Stimulated activated CD8-positive, alpha-beta memory T cell treated with anti-CD3 and anti-CD28 coated beads, Interleukin-15, amount 100 ng/mL, for 24 hours (primary cell): ENCODE measurements around the gene PSMG1.
"Not testable (repeated sequence)": the region's sequence is repeated elsewhere in the genome, so short reads cannot be mapped to it uniquely, and the experiment has no call there.

Source experiments
- DNase-seq: peaks from one replicate; pipeline ENCODE4 v3.0.0-alpha.2; 2020; ENCODE audit warnings: low read depth

Gene PSMG1

GRCh38 chr21:39156024-39156423 lies 27.2 kb downstream of the PSMG1 start:
- no peak for DNase-seq

GRCh38 chr21:39155578-39155977 lies 27.7 kb downstream of the PSMG1 start:
- DNase-seq, result no peak

GRCh38 chr21:39153842-39154241 lies 29.4 kb downstream of the PSMG1 start:
- no peak for DNase-seq

GRCh38 chr21:39153373-39153772 lies 29.9 kb downstream of the PSMG1 start:
- DNase-seq, result no peak

GRCh38 chr21:39152271-39152670 lies 31.0 kb downstream of the PSMG1 start:
- DNase-seq, result no peak

GRCh38 chr21:39150877-39151276 lies 32.4 kb downstream of the PSMG1 start:
- DNase-seq, result no peak

- no peak for DNase-seq
Measured at GRCh38 chr21:39150316-39150715, 32.9 kb downstream of the PSMG1 start.

- no peak for DNase-seq
Measured at GRCh38 chr21:39149882-39150281, 33.4 kb downstream of the PSMG1 start.

- no peak for DNase-seq
Measured at GRCh38 chr21:39148975-39149374, 34.3 kb downstream of the PSMG1 start.

GRCh38 chr21:39144191-39144590 lies 39.1 kb downstream of the PSMG1 start:
- no peak for DNase-seq

GRCh38 chr21:39142972-39143371 lies 40.3 kb downstream of the PSMG1 start:
- DNase-seq, result no peak

- no peak for DNase-seq
Measured at GRCh38 chr21:39141502-39141901, 41.7 kb downstream of the PSMG1 start.

- no peak for DNase-seq
Measured at GRCh38 chr21:39137248-39138178, 45.7 kb downstream of the PSMG1 start.

- no peak for DNase-seq
Measured at GRCh38 chr21:39136711-39137110, 46.5 kb downstream of the PSMG1 start.

- DNase-seq, result not testable (repeated sequence)
Measured at GRCh38 chr21:39136138-39136537, 47.1 kb downstream of the PSMG1 start.

- DNase-seq, result no peak
Measured at GRCh38 chr21:39134288-39134810, 48.9 kb downstream of the PSMG1 start.

GRCh38 chr21:39132248-39132647 lies 51.0 kb downstream of the PSMG1 start:
- DNase-seq, result no peak

GRCh38 chr21:39131791-39132190 lies 51.5 kb downstream of the PSMG1 start:
- no peak for DNase-seq

GRCh38 chr21:39127506-39127905 lies 55.7 kb downstream of the PSMG1 start:
- no peak for DNase-seq

- no peak for DNase-seq
Measured at GRCh38 chr21:39126486-39126806, 56.8 kb downstream of the PSMG1 start.

GRCh38 chr21:39125752-39126485 lies 57.3 kb downstream of the PSMG1 start:
- DNase-seq, result no peak
